B cell (primary cell): ENCODE measurements around the gene RUVBL2. TPM values are rescaled to one million over a fixed set of nuclear protein-coding genes. Genes with fewer than 3 reads are reported as not detected.

ENCODE experiments used
- ATAC-seq: fragments of 200-7000 bp; cut with Tn5 transposase; one replicate; pipeline ENCODE4 v1.10.0; 2021; ENCODE audit warnings: low read depth, mild to moderate bottlenecking, moderate number of reproducible peaks, moderate library complexity
- CTCF ChIA-PET: fragments of 350-600 bp; sonication (Branson Sonifier 250); formaldehyde crosslinking; loops from one replicate; lab custom pipeline; 2021; ENCODE audit warnings: antibody characterized with exemption, inconsistent platforms; lab: Charles Lee
- POLR2A ChIA-PET: fragments of 350-600 bp; sonication (Branson Sonifier 250); formaldehyde crosslinking; loops from one replicate; lab custom pipeline; 2021; ENCODE audit warnings: antibody characterized with exemption; lab: Charles Lee
- DNase-seq: peaks from one replicate; pipeline ENCODE4 v3.0.0; 2013
- H2AFZ ChIP-seq: 2 replicates; pipeline ENCODE4 v1.6.1; 2012; ENCODE audit warnings: mild to moderate bottlenecking, low read depth, low read length; ENCODE audit not compliant: insufficient read depth, poor library complexity, severe bottlenecking
- H3K27ac ChIP-seq, 2 donors: 1 replicate in 1 of 2; 2 replicates in 1 of 2; pipeline ENCODE4 v1.5.1; 2012 to 2013; ENCODE audit warnings: low read length in 2 of 2, mild to moderate bottlenecking in 2 of 2, moderate library complexity in 1 of 2
- H3K27me3 ChIP-seq, 4 experiments: fragments of 200-600 bp in 1 of 4; sonication (generic) in 1 of 4; replicated peaks in 1 of 4; 1 replicate in 2 of 4; 2 replicates in 2 of 4; pipeline versions ENCODE4 v1.6.1 to v1.7.0; 2013 to 2016; ENCODE audit warnings: low read length in 3 of 4, mild to moderate bottlenecking in 2 of 4, mixed read lengths in 1 of 4, moderate library complexity in 1 of 4; ENCODE audit not compliant: insufficient read depth in 4 of 4, control insufficient read depth in 3 of 4; ENCODE audit errors: control extremely low read depth in 1 of 4
- H3K36me3 ChIP-seq, 2 experiments: replicated peaks in 1 of 2; 1 replicate in 1 of 2; 2 replicates in 1 of 2; pipeline versions ENCODE4 v1.6.1 to v1.7.1; 2013; ENCODE audit warnings: low read length in 1 of 2; ENCODE audit not compliant: insufficient read depth in 2 of 2, control insufficient read depth in 1 of 2; ENCODE audit errors: control extremely low read depth in 1 of 2, extremely low read depth in 1 of 2
- H3K4me1 ChIP-seq, 2 donors: fragments of 200-600 bp in 1 of 2; sonication (generic) in 1 of 2; 1 replicate in 1 of 2; 2 replicates in 1 of 2; pipeline versions ENCODE4 v1.5.1 to v1.6.1; 2013 to 2017; ENCODE audit warnings: low read length in 2 of 2; ENCODE audit not compliant: control insufficient read depth in 2 of 2, insufficient read depth in 2 of 2
- H3K4me2 ChIP-seq: replicated peaks from 2 replicates; pipeline ENCODE3; 2012; ENCODE audit warnings: mild to moderate bottlenecking, low read depth, low read length; ENCODE audit not compliant: poor library complexity, severe bottlenecking
- H3K4me3 ChIP-seq, 5 experiments: fragments of 200-600 bp in 1 of 5; sonication (generic) in 1 of 5; 1 replicate in 3 of 5; 2 replicates in 2 of 5; pipeline versions ENCODE4 v1.5.1 to v1.7.0; 2011 to 2016; ENCODE audit warnings: low read length in 4 of 5, mild to moderate bottlenecking in 4 of 5, low read depth in 2 of 5, control low read depth in 1 of 5, moderate library complexity in 1 of 5; ENCODE audit not compliant: insufficient read depth in 1 of 5; ENCODE audit errors: control extremely low read depth in 1 of 5, extremely low read depth in 1 of 5
- H3K79me2 ChIP-seq: fragments of 200-600 bp; sonication (generic); one replicate; pipeline ENCODE4 v1.6.0; 2016; ENCODE audit warnings: low read length; ENCODE audit not compliant: control insufficient read depth, insufficient read depth
- H3K9ac ChIP-seq: fragments of 200-600 bp; sonication (generic); 2 replicates; pipeline ENCODE4 v1.6.1; 2017; ENCODE audit warnings: mild to moderate bottlenecking, low read length, moderate library complexity
- H3K9me3 ChIP-seq, 3 donors: one replicate each; pipeline versions ENCODE4 v1.6.1 to v1.7.1; 2013; ENCODE audit warnings: low read length in 2 of 3; ENCODE audit not compliant: control insufficient read depth in 2 of 3, insufficient read depth in 1 of 3; ENCODE audit errors: control extremely low read depth in 1 of 3
- H4K20me1 ChIP-seq: 2 replicates; pipeline ENCODE4 v1.6.0; 2012; ENCODE audit warnings: mild to moderate bottlenecking, low read length; ENCODE audit not compliant: insufficient read depth, control insufficient read depth, poor library complexity, severe bottlenecking
- H3K27ac Mint-ChIP-seq: one replicate; pipeline ENCODE4 v1.8.0; 2021; ENCODE audit warnings: mixed read lengths
- H3K27me3 Mint-ChIP-seq: one replicate; pipeline ENCODE4 v1.8.0; 2021; ENCODE audit warnings: mixed read lengths
- H3K4me1 Mint-ChIP-seq: one replicate; pipeline ENCODE4 v1.8.0; 2021; ENCODE audit warnings: mixed read lengths
- H3K4me3 Mint-ChIP-seq: one replicate; pipeline ENCODE4 v1.8.0; 2021; ENCODE audit warnings: mixed read lengths
- H3K9me3 Mint-ChIP-seq: one replicate; pipeline ENCODE4 v1.8.0; 2022; ENCODE audit warnings: mixed read lengths; ENCODE audit not compliant: insufficient read depth
- EZH2 ChIP-seq: IDR thresholded peaks from 2 replicates; pipeline ENCODE4 v1.6.1; 2012; ENCODE audit warnings: borderline replicate concordance, low read depth, mild to moderate bottlenecking, moderate library complexity, low read length; ENCODE audit not compliant: insufficient read depth, poor library complexity, severe bottlenecking
- WGBS: methylation state at CpG from one replicate; pipeline ENCODE4 v1.1.5; 2013; ENCODE audit warnings: missing lambda C conversion rate; ENCODE audit not compliant: insufficient coverage; 5-methylcytosine and 5-hydroxymethylcytosine counted together
- intact Hi-C: fragments of 100-400 bp; cut with micrococcal nuclease; formaldehyde crosslinking; loops from one replicate; pipeline ENCODE4 v1.10.0; 2022
- polyA plus RNA-seq: library from polyadenylated mRNA; depleted of rRNA; stranded (reverse); fragments of >200 nt; gene quantifications from 2 replicates; pipeline ENCODE4 v1.2.3, GENCODE V29; 2012
- total RNA-seq, 2 donors: library from RNA; stranded (reverse); fragments of 120-200 nt in 1 of 2; gene quantifications; 1 replicate in 1 of 2; 2 replicates in 1 of 2; pipeline versions ENCODE4 v1.2.3 to v1.2.4, GENCODE V29; 2013 to 2022
- TF ChIP-seq, protein P1 (sequence below): fragments of 200-600 bp; IDR thresholded peaks from one replicate; pipeline ENCODE4 v1.8.0; 2022; ENCODE audit warnings: antibody characterized with exemption, mild to moderate bottlenecking

The RUVBL2 gene
- total and polyA plus RNA-seq, 2 donors (not counting 1 experiment from before 2014, with no cell fraction given): 36.1 to 57.4 TPM

DNA sequence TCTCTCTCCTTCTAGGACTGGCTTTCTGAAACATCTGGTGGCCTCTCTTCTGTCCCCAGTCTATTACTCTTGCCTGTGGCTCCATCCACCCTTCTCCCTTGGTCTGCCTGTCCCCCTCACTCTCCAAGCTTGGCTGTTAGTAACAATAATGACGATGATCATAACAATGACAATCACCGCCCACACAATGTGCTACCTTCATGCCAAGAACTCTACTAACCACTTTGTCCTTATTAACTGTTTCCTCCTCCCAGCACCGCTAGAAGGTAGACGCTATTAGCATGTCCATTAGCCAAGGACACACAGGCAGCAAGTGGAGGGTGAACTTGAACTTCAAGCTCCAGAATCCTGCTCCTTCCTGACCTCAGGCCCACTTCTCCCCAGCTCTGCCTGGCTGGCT, 3.3 kb upstream of the RUVBL2 start:
- Histone ChIP-seq H3K36me3 (peaks cover 0 to 10% of the 10 kb centered on the region in 2 experiments), H3K9me3 (no peaks in the 10 kb centered on the region), H3K4me1 (peaks cover 15 to 27% of the 10 kb centered on the region in 2 donors), H3K79me2 (peaks cover 41% of the 10 kb centered on the region), H3K27ac (no peak overlapping the region), H3K27me3 (no peaks in the 10 kb centered on the region), H2AFZ (no peak overlapping the region), H4K20me1 (peaks cover 6% of the 10 kb centered on the region), H3K4me3 (no peak overlapping the region), H3K4me2 (no peak overlapping the region), H3K9ac (no peak overlapping the region)
- ATAC-seq (no peak), DNase-seq (no peak)
- Mint-ChIP-seq H3K4me1 (peaks cover 39% of the 10 kb centered on the region), H3K9me3 (no peaks in the 10 kb centered on the region), H3K27me3 (no peaks in the 10 kb centered on the region), H3K27ac (no peak overlapping the region), H3K4me3 (peak overlapping the region; percentile 39)
- intact Hi-C loops: loop anchor here (10.0 kb wide), 1 partner anchor 124 kb away; the partner anchor contains the start of genes C19orf73, LIN7B and PPFIA3
- ChIA-PET CTCF (no interaction called here), POLR2A (no interaction called here)
- WGBS: 94% methylated on average over 4 of the region's 4 CpGs
- TF ChIP-seq, protein P1, sequence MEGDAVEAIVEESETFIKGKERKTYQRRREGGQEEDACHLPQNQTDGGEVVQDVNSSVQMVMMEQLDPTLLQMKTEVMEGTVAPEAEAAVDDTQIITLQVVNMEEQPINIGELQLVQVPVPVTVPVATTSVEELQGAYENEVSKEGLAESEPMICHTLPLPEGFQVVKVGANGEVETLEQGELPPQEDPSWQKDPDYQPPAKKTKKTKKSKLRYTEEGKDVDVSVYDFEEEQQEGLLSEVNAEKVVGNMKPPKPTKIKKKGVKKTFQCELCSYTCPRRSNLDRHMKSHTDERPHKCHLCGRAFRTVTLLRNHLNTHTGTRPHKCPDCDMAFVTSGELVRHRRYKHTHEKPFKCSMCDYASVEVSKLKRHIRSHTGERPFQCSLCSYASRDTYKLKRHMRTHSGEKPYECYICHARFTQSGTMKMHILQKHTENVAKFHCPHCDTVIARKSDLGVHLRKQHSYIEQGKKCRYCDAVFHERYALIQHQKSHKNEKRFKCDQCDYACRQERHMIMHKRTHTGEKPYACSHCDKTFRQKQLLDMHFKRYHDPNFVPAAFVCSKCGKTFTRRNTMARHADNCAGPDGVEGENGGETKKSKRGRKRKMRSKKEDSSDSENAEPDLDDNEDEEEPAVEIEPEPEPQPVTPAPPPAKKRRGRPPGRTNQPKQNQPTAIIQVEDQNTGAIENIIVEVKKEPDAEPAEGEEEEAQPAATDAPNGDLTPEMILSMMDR: no peak
- TF ChIP-seq EZH2: no peak

DNA sequence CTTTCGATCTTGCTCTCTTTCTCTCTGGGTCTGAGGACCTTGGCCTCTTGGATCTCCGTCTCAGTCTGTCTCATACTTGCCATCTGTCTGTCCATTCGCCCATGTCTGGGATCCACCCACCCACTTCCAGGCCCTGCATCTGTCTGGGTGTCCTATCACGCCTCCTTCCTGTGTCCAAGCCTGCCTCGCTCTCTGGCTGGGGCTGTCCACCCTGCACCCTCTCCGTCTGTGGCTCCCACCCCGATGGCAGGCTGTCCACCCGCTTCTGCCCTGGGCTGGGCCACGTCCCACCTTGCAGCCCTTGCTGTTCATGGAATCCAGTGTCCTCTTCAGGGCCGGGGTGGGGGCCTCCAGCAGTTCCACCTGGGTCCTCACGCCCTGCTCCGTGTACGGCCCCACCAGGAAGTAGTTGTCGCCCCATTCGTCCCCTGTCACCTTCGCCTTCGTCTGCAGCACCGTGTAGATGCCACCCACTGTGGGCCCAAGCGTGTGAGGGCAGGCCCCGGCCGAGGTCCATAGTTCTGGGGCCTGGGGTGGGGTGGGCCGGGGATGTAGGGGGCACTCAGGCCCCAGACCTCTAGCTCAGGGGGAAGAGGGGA, 2.6 kb upstream of the RUVBL2 start:
- Histone ChIP-seq H3K27ac (no peak overlapping the region), H3K4me1 (peaks cover 15 to 27% of the 10 kb centered on the region in 2 donors), H3K36me3 (peaks cover 0 to 7% of the 10 kb centered on the region in 2 experiments), H4K20me1 (peaks cover 6% of the 10 kb centered on the region), H2AFZ (no peak overlapping the region), H3K9ac (no peak overlapping the region), H3K4me2 (peak overlapping the region; percentile 1), H3K4me3 (no peak overlapping the region), H3K79me2 (peaks cover 48% of the 10 kb centered on the region), H3K9me3 (no peaks in the 10 kb centered on the region), H3K27me3 (no peaks in the 10 kb centered on the region)
- Mint-ChIP-seq H3K27me3 (no peaks in the 10 kb centered on the region), H3K4me3 (peak overlapping the region; percentile 26), H3K4me1 (peaks cover 39% of the 10 kb centered on the region), H3K9me3 (no peaks in the 10 kb centered on the region), H3K27ac (no peak overlapping the region)
- intact Hi-C loops: loop anchor here (10.0 kb wide), 1 partner anchor 124 kb away; the partner anchor contains the start of genes C19orf73, LIN7B and PPFIA3
- CTCF ChIA-PET: interaction anchor here (1.6 to 3.4 kb wide), 2 partner anchors 20 to 25 kb away, joined by 4 to 17 read pairs; no protein-coding TSS in a partner anchor
- TF ChIP-seq, protein P1: no peak
- no peak for TF ChIP-seq EZH2
- no peak for DNase-seq
- POLR2A ChIA-PET: no interaction called here
- no peak for ATAC-seq
- WGBS: 98% methylated on average over 18 of the region's 22 CpGs
